DMS114 treated with DMSO at 0.1 percent for 48 hours (cell line): ENCODE data around the gene CCDC40.

Experiments used
- DNase-seq: peaks from one replicate; lab custom pipeline; 2025; ENCODE audit not compliant: unreplicated experiment; lab: John Stamatoyannopoulos, UW

CCDC40 gene

GRCh38 chr17:80112471-80113032 is 76.1 kb downstream of the CCDC40 start:
- no peak for DNase-seq

DNA sequence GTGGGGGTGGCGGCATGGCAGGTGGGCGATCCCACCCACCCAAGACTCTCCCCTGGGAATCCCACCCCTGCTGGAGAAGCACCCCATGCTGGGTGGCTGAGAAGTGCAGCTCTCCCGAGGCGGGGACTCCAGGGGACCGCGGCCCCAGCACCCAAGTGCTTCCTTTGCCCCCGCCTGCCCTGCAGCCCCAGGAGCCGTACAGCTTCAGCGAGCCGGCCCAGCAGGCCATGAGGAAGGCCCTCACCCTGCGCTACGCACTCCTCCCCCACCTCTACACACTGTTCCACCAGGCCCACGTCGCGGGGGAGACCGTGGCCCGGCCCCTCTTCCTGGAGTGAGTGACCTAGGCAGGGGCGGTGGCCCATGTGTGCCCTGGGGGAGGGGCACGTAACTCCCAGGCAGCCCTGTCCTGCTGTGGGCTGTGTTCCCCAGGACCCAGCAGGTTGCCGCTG is 76.6 kb downstream of the CCDC40 start:
- DNase-seq, result no peak

DNA sequence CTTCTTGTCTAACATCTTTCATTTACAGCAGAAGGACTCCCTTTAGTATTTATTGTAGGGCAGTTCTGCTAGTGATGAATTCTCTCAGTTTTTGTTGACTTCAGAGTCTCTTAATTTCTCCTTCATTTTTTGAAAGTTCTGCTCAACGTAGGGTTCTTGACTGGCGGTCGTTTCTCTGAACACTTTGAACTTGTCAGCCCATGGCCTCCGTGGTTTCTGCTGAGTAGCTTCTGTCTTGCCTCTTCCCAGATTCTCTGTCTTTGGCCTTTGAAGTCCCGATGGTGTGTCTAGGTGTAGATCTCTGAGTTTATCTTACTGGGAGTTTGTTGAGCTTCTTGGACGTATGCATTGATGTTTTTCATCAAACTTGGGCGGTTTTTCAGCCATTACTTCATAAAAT is 78.3 kb downstream of the CCDC40 start:
- DNase-seq, result no peak

DNA sequence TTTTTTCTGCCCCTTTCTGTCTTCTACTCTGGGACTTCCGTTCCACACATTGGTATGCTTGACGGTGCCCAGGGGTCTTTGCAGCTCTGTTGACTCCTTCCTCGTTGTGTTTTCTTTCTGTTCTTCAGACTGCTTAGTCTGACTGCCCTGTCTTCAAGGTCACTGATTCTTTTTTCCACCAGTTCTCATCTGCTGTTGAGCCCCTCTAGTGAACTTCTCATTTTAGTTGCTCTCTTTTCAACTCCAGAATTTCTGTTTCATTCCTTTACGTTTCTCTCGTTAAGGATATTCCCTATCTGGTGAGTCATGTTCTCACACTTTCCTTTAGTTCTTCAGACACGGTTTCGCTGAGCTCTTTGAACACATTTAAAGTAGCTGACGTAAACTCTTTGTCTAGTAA is 78.7 kb downstream of the CCDC40 start:
- no peak for DNase-seq

DNA sequence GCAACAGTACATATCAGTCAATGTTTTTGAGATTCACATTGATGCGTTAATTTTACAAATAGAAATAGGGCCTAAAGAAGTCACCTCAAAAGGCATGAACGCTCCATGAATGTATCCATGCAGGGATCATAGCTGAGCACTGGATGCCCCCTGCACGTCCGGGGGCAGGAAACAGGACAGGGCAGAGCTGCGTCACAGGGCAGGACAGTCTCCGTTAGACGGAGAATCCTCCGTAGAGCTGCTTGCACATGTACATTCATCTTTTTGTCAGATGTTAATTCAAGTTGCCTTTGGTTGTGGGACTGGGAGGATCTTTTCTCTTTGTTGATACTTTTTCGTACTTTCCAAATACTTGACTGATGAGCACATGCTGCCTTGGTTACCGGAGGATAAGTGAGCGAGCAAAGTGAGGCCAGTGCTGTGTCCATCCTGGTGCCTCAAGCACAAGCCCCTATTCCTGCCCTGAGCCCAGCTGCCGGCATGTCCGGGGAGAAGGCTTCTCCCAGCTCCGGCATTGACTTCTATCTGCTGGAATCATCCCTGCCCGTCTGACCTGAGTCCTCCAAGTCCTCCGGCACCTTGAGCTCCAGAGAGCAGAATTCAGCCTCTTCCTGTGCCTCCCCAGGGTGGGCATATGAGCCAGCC is 80.0 kb downstream of the CCDC40 start:
- no peak for DNase-seq

DNA sequence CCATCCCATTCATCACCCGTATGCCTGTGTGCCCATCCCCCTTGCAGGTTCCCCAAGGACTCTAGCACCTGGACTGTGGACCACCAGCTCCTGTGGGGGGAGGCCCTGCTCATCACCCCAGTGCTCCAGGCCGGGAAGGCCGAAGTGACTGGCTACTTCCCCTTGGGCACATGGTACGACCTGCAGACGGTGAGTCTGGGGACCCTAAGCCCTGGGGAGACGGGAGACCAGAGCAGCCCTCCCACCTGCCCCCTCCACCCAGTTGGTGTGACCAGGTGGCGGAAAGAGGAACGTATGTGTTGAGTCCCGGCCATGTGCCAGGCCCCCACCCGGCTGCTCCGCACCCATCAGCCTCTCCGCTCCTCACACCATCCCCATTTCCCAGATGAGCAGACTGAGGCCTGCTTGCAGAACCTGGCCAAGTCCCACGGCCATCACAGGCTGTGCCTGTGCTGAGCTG is 80.5 kb downstream of the CCDC40 start:
- DNase-seq, result no peak

DNA sequence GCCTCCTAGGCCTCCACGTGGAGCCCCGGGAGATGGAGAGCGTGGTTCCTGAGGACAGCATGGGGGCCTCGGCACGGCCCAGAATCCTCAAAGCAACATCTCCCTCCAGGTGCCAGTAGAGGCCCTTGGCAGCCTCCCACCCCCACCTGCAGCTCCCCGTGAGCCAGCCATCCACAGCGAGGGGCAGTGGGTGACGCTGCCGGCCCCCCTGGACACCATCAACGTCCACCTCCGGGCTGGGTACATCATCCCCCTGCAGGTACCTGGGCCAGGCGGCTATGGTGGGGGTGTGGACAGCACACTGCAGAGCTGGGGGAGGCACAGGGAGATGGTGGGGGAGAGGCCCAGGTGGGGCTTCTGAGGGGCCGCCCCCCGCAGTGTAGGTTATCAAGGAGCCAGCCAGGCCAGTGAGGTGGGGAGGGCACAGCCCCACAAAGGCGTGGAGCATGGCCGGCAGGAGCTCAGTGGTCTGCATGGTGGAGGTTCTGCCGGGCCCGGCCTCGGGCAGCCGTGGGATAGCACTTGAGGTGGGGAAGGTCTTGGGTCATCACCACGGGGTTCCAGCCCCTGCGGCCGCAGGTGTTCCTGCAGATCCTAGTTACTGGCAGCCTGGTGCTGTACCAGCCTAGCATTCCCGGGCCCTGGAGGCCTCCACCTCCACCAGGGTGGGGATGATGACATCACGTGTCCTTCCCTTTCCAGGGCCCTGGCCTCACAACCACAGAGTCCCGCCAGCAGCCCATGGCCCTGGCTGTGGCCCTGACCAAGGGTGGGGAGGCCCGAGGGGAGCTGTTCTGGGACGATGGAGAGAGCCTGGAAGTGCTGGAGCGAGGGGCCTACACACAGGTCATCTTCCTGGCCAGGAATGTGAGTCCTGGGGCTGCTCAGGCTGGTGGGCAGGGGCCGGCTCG is 81.3 kb downstream of the CCDC40 start:
- DNase-seq, result no peak

GRCh38 chr17:80118601-80119270 is 82.3 kb downstream of the CCDC40 start:
- DNase-seq, result no peak

GRCh38 chr17:80119271-80119791 is 82.9 kb downstream of the CCDC40 start:
- no peak for DNase-seq

- no peak for DNase-seq
Observed at GRCh38 chr17:80119839-80120238, 83.4 kb downstream of the CCDC40 start.

GRCh38 chr17:80122026-80122575 is 85.7 kb downstream of the CCDC40 start:
- DNase-seq, result no peak

- DNase-seq, result no peak
Observed at GRCh38 chr17:80122926-80123505, 86.6 kb downstream of the CCDC40 start.

DNA sequence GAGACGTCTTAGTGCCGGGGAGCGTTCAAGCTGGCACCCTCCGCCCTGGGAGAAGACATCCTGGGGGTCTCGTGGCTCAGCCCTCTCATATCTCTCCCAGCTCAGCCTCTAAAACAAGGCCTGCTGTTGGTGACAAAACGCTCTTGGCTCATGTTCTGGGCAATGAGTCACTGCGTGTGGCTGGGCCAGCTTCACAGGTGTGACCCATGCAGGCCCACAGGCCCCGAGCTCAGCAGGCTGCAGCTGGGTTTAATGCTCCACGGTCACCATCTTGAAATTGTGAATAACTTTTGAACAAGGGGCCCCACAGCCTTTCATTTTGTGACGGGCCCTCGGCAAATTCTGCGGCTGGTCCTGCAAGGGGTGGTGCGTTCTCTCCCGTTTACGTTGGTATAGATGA is 87.3 kb downstream of the CCDC40 start:
- DNase-seq, result no peak

DNA sequence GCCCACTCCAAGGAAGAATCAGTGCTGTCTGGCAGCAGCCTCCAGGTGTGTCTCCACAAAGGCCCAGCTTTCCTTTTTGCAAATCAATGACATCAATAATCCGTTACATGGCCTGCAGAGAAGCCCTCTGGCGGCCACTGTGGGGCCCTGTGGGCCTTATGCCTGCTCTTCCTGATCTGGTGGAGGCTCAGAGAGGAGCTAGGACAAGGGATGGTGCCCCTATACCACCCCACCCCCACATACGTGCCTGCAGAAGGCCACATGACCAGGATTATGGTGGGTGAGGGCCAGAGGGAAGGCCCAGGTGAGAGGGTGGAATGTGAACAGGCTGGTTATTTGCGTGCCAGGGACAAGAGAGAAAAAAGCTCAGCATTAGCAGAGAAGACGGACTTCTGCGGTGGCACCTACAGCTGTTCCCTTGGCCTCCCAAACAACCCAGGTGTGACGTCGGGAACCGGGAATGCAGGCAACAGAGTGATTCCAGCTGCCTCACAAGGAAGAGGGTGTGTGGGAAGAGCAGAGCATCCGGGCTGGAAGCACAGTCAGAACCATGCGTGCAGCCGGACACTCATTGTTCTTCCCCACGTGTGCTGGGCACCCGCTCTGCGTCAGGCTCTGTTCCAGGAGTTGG is 88.0 kb downstream of the CCDC40 start:
- DNase-seq, result no peak

- no peak for DNase-seq
Observed at GRCh38 chr17:80125656-80126448, 89.4 kb downstream of the CCDC40 start.

- no peak for DNase-seq
Observed at GRCh38 chr17:80126449-80126715, 89.9 kb downstream of the CCDC40 start.

- DNase-seq, result no peak
Observed at GRCh38 chr17:80129006-80129565, 92.6 kb downstream of the CCDC40 start.

DNA sequence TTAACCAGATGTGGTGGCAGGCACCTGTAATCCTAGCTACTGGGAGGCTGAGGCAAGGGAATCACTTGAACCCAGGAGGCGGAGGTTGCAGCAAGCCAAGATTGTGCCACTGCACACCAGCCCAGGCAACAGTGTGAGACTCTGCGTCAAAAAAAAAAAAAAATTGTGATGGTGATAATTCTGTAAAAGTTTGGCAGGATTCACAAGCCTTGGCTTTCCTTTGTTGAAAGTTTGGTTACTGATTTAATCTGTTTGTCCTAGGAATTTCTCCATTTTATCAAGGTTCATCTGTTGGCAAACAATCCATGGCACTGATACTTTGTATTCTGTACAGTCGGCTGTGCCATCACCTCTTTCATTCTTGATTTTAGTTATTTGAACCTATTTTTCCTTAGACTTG is 94.5 kb downstream of the CCDC40 start:
- no peak for DNase-seq
